K562 (cell line): ENCODE results near the gene ACVR2B. TPM values are rescaled to one million over a fixed set of nuclear protein-coding genes. Genes with fewer than 3 reads are reported as not detected.

Source experiments
- ATAC-seq: fragments of 200-7000 bp; cut with Tn5 transposase; 3 replicates; pipeline ENCODE4 v1.9.1; 2020; ENCODE audit warnings: moderate library complexity
- BruUV-seq: library from RNA; stranded (reverse); fragments of 400-500 nt; replicated peaks from 2 replicates; lab custom pipeline; 2021; lab: Mats Ljungman, UMichigan
- CTCF ChIA-PET: fragments of 300-600 bp; formaldehyde crosslinking; extraction: SDS; loops from one replicate; lab custom pipeline; 2021; ENCODE audit warnings: low intra/inter-chr PET ratio; lab: Yijun Ruan, JAX
- POLR2A ChIA-PET: fragments of 300-600, 350-650 bp; sonication (Branson Sonifier 250); formaldehyde crosslinking; extraction: SDS; loops from one replicate; lab custom pipeline; 2021; ENCODE audit warnings: antibody characterized with exemption, inconsistent platforms; lab: Yijun Ruan, JAX
- DNase-seq, 4 experiments: peaks; one replicate each; pipeline versions ENCODE4 v3.0.0 to v3.0.0-alpha.2; 2011 to 2018; ENCODE audit warnings: low spot score in 3 of 4, mixed read lengths in 3 of 4; ENCODE audit errors: extremely low read depth in 1 of 4
- FAIRE-seq: peaks from 2 replicates; lab custom pipeline; 2011; peaks lifted over from hg19 to GRCh38; lab: Jason Lieb, UNC
- H2AFZ ChIP-seq: 2 replicates; pipeline ENCODE4 v1.6.0; 2011; ENCODE audit warnings: low read depth, low read length, control low read depth, inconsistent platforms
- H3K27ac ChIP-seq: fragments of 200-600 bp; 3 replicates; pipeline ENCODE4 v1.8.0; 2011; ENCODE audit warnings: low read depth, mild to moderate bottlenecking, control low read depth, inconsistent platforms, low read length, moderate library complexity, mixed read lengths; ENCODE audit errors: extremely low read depth
- H3K27me3 ChIP-seq, 2 experiments: fragments of 300-600 bp in 1 of 2; 2 replicates in 1 of 2; 3 replicates in 1 of 2; pipeline versions ENCODE4 v1.6.0 to v1.8.0; 2011; ENCODE audit warnings: inconsistent platforms in 2 of 2, low read length in 2 of 2, mild to moderate bottlenecking in 1 of 2, mixed read lengths in 1 of 2, moderate library complexity in 1 of 2; ENCODE audit not compliant: control insufficient read depth in 2 of 2, insufficient read depth in 2 of 2
- H3K36me3 ChIP-seq: fragments of 300-600 bp; 3 replicates; pipeline ENCODE4 v1.8.0; 2011; ENCODE audit warnings: mild to moderate bottlenecking, low read length, inconsistent platforms; ENCODE audit not compliant: control insufficient read depth, insufficient read depth
- H3K4me1 ChIP-seq, 2 experiments: fragments of 200-600 bp in 1 of 2; replicated peaks in 1 of 2; 2 replicates in 1 of 2; 3 replicates in 1 of 2; pipeline versions ENCODE4 v1.5.1 to v1.8.0; 2011; ENCODE audit warnings: inconsistent platforms in 2 of 2, low read length in 2 of 2, mild to moderate bottlenecking in 1 of 2, mixed read lengths in 1 of 2, moderate library complexity in 1 of 2; ENCODE audit not compliant: control insufficient read depth in 2 of 2, insufficient read depth in 2 of 2
- H3K4me2 ChIP-seq: 2 replicates; pipeline ENCODE4 v1.6.1; 2011; ENCODE audit warnings: low read length, control low read depth, inconsistent platforms, mixed read lengths; ENCODE audit not compliant: insufficient read depth
- H3K4me3 ChIP-seq: fragments of 200-600 bp; sonication (generic), shearing (Covaris generic); 2 replicates; pipeline ENCODE4 v1.5.1; 2016; ENCODE audit warnings: control low read depth, inconsistent platforms
- H3K79me2 ChIP-seq: fragments of 200-600 bp; 3 replicates; pipeline ENCODE4 v1.8.0; 2011; ENCODE audit warnings: low read length, inconsistent platforms; ENCODE audit not compliant: control insufficient read depth, insufficient read depth
- H3K9ac ChIP-seq, 2 experiments: 2 replicates each; pipeline versions ENCODE4 v1.6.0 to v1.6.1; 2011; ENCODE audit warnings: low read depth in 2 of 2, low read length in 2 of 2, control low read depth in 1 of 2, inconsistent platforms in 1 of 2, mild to moderate bottlenecking in 1 of 2, mixed read lengths in 1 of 2; ENCODE audit not compliant: insufficient read depth in 1 of 2
- H3K9me1 ChIP-seq: one replicate; pipeline ENCODE4 v1.6.0; 2011; ENCODE audit warnings: inconsistent platforms, mild to moderate bottlenecking, low read length, moderate library complexity; ENCODE audit not compliant: control insufficient read depth, insufficient read depth
- H3K9me3 ChIP-seq: replicated peaks from 2 replicates; pipeline ENCODE4 v1.5.1; 2011; ENCODE audit warnings: low read depth, low read length, inconsistent platforms; ENCODE audit not compliant: control insufficient read depth, insufficient read depth
- H4K20me1 ChIP-seq: replicated peaks from 2 replicates; pipeline ENCODE4 v1.6.1; 2011; ENCODE audit warnings: low read length, inconsistent platforms, mixed read lengths; ENCODE audit not compliant: control insufficient read depth, insufficient read depth
- BRF2 ChIP-seq: IDR thresholded peaks from 3 replicates; pipeline ENCODE4 v1.6.1; 2011; ENCODE audit warnings: borderline replicate concordance, mild to moderate bottlenecking; ENCODE audit not compliant: insufficient read length, insufficient read depth
- KDM2B ChIP-seq: fragments of 250-450 bp; sonication (Bioruptor Pico); IDR thresholded peaks from 2 replicates; pipeline ENCODE4 v1.8.0; 2021; ENCODE audit warnings: mild to moderate bottlenecking, moderate library complexity
- SMAD1 ChIP-seq: fragments of 150-350 bp; IDR thresholded peaks from 2 replicates; pipeline ENCODE4 v1.6.1; 2014; ENCODE audit warnings: low read length, low read depth; ENCODE audit not compliant: partially characterized antibody
- WGBS: fragments of 100-300 bp; shearing (Covaris generic); methylation state at CpG from one replicate; pipeline ENCODE4 v1.1.6; 2016; ENCODE audit warnings: low coverage, mixed read lengths; ENCODE audit not compliant: insufficient coverage; ENCODE audit errors: missing lambda C conversion rate; 5-methylcytosine and 5-hydroxymethylcytosine counted together
- in situ Hi-C: fragments of 300-500 bp; cut with MboI; formaldehyde crosslinking; loops from 4 replicates; pipeline ENCODE4 v1.15.0; 2018; ENCODE audit warnings: inconsistent platforms, mixed read lengths
- intact Hi-C: fragments of 100-400 bp; cut with micrococcal nuclease; formaldehyde crosslinking; loops from 2 replicates; pipeline ENCODE4 v1.14.2; 2022
- polyA plus RNA-seq, 8 experiments: library from polyadenylated mRNA; depleted of rRNA in 4 of 8; stranded (reverse) in 5 of 8; unstranded in 3 of 8; fragments of >200 nt; fragmentation: Nextera tagmentation in 2 of 8; fragmentation: Illumina TruSeq in 1 of 8; extraction: Ambion mirVana in 2 of 8; extraction: Trizol in 1 of 8; gene quantifications; 2 replicates each; pipeline versions ENCODE4 v1.2.1 to v1.2.3, GENCODE V29; 2011 to 2014; ENCODE audit warnings: inconsistent platforms in 1 of 8, missing spikeins in 1 of 8
- total RNA-seq, 7 experiments: library from RNA; depleted of rRNA in 6 of 7; stranded (reverse); fragments of >200 nt in 6 of 7; fragmentation: Illumina TruSeq in 2 of 7; extraction: Trizol in 2 of 7; gene quantifications; 2 replicates each; pipeline versions ENCODE4 v1.2.1 to v1.2.3, GENCODE V29; 2011 to 2021; ENCODE audit warnings: low replicate concordance in 1 of 7

The ACVR2B gene
- total and polyA plus RNA-seq, 9 of the 15 experiments (the other 6 are each of a cell fraction or from before 2014, with no cell fraction given) = 1.8 to 23.7 (median 7.1) TPM

GRCh38 chr3:38490281-38491030 lies 36.8 kb downstream of the ACVR2B start:
- H3K79me2 ChIP-seq = no peaks in the 10 kb centered on the region
- H3K27ac ChIP-seq = no peak overlapping the region
- 62% methylated on average over 11 of the region's 11 CpGs for WGBS
- TF ChIP-seq KDM2B (no peak), SMAD1 (no peak), BRF2 (no peak)
- no peaks in the 10 kb centered on the region for H3K36me3 ChIP-seq
- FAIRE-seq (no peak), ATAC-seq (no peak), DNase-seq (no peak)
- no peaks in the 10 kb centered on the region for H3K27me3 ChIP-seq
- CTCF ChIA-PET = no interaction called here
- H3K9me1 ChIP-seq = no peaks in the 10 kb centered on the region
- no TSS peak for BruUV-seq
- intact Hi-C loops (loop anchor here (10.0 kb wide), 1 partner anchor 354 kb away; no protein-coding TSS in a partner anchor), in situ Hi-C loops (no loop called here)
- H4K20me1 ChIP-seq = no peaks in the 10 kb centered on the region
- POLR2A ChIA-PET = interaction anchor here (0.5 to 1.5 kb wide), 6 partner anchors 9 to 381 kb away, joined by 3 to 5 read pairs (median 4); no protein-coding TSS in a partner anchor
- no peak overlapping the region for H3K4me2 ChIP-seq
- no peak overlapping the region for H3K4me3 ChIP-seq
- no peak overlapping the region; a peak in 1 of 4 replicates for H3K9ac ChIP-seq
- H3K4me1 ChIP-seq = no peaks in the 10 kb centered on the region
- no peak overlapping the region for H2AFZ ChIP-seq
- H3K9me3 ChIP-seq = no peaks in the 10 kb centered on the region
